Kidney (tissue), 14 donors: ENCODE measurements around the gene GRIA1. TPM values are rescaled to one million over a fixed set of nuclear protein-coding genes. Genes with fewer than 3 reads are reported as not detected.

Experiments
- DNase-seq, 5 donors: peaks; one replicate each; pipeline ENCODE4 v3.0.0-alpha.2; 2013 to 2020
- FAIRE-seq: peaks from 2 replicates; lab custom pipeline; 2012; peaks lifted over from hg19 to GRCh38; lab: Jason Lieb, UNC
- H3K27ac ChIP-seq, 2 donors: one replicate each; pipeline ENCODE4 v1.7.0; 2013; ENCODE audit warnings: low read depth in 2 of 2, low read length in 2 of 2, inconsistent platforms in 1 of 2
- H3K27me3 ChIP-seq: one replicate; pipeline ENCODE4 v1.7.1; 2013; ENCODE audit warnings: low read length, inconsistent platforms; ENCODE audit not compliant: control insufficient read depth, insufficient read depth
- H3K36me3 ChIP-seq, 3 donors: one replicate each; pipeline versions ENCODE4 v1.7.0 to v1.7.1; 2013; ENCODE audit warnings: low read length in 3 of 3, control low read depth in 1 of 3, inconsistent platforms in 1 of 3; ENCODE audit not compliant: insufficient read depth in 3 of 3, control insufficient read depth in 2 of 3
- H3K4me1 ChIP-seq, 3 donors: one replicate each; pipeline versions ENCODE4 v1.7.0 to v1.7.1; 2013; ENCODE audit warnings: low read length in 3 of 3, inconsistent platforms in 1 of 3, low read depth in 1 of 3; ENCODE audit not compliant: control insufficient read depth in 2 of 3, insufficient read depth in 2 of 3
- H3K4me3 ChIP-seq, 3 donors: one replicate each; pipeline versions ENCODE4 v1.7.0 to v1.8.1; 2013; ENCODE audit warnings: low read length in 3 of 3, control low read depth in 1 of 3, inconsistent platforms in 1 of 3
- H3K9ac ChIP-seq, 3 donors: one replicate each; pipeline versions ENCODE4 v1.7.0 to v1.7.1; 2013; ENCODE audit warnings: low read length in 3 of 3, control low read depth in 1 of 3, inconsistent platforms in 1 of 3
- H3K9me3 ChIP-seq, 3 donors: one replicate each; pipeline versions ENCODE4 v1.7.0 to v1.7.1; 2013; ENCODE audit warnings: low read length in 3 of 3, control low read depth in 1 of 3, inconsistent platforms in 1 of 3; ENCODE audit not compliant: control insufficient read depth in 2 of 3, insufficient read depth in 1 of 3
- CTCF ChIP-seq: IDR thresholded peaks from 3 replicates; pipeline ENCODE4 v1.5.1; 2012; ENCODE audit warnings: mild to moderate bottlenecking, moderate library complexity, borderline replicate concordance; ENCODE audit not compliant: insufficient read depth; ENCODE audit errors: extremely low read depth
- intact Hi-C: fragments of 100-400 bp; cut with DNase I; formaldehyde crosslinking; loops from one replicate; pipeline ENCODE4 v1.11.1; 2022
- polyA plus RNA-seq: library from polyadenylated mRNA; stranded (reverse); fragments of 350-450 nt; fragmentation: Illumina TruSeq; extraction: RNeasy Lipid Tissue Mini Kit (QIAGEN cat#74804); gene quantifications from one replicate; pipeline ENCODE4 v1.2.3, GENCODE V29; 2014; ENCODE audit warnings: low read depth, low replicate concordance; ENCODE audit not compliant: insufficient read depth
- total RNA-seq: library from RNA; stranded (reverse); fragmentation: NEBNext Ultra II Directional; extraction: Animal tissue kit (Norgen Biotek cat#: 25700); gene quantifications from one replicate; pipeline ENCODE4 v1.2.1, GENCODE V29; 2021
- donor health status: control.
- donor health status: control.
- donor health status: control.
- donor health status: control.
- donor health status: control.
- donor health status: DM: yes; HTN: yes; CAD: no.
- donor health status: Normal renal cell carcinoma (clear cell type).

GRIA1 gene
- total and polyA plus RNA-seq, 2 donors from 2014 or later = 0.50 TPM; not detected in 1

- no peaks in the 10 kb centered on the region for H3K4me1 ChIP-seq
- no peak for TF ChIP-seq CTCF
- H3K4me3 ChIP-seq = no peak overlapping the region
- DNase-seq (no peak), FAIRE-seq (no peak)
- no peaks in the 10 kb centered on the region for H3K27me3 ChIP-seq
- H3K36me3 ChIP-seq = no peaks in the 10 kb centered on the region
- no peak overlapping the region for H3K27ac ChIP-seq
- no peak overlapping the region for H3K9ac ChIP-seq
- intact Hi-C loops = no loop called here
- no peaks in the 10 kb centered on the region for H3K9me3 ChIP-seq
These were observed 13.7 kb upstream of the GRIA1 start for GRCh38 chr5:153476767-153477166.

GRCh38 chr5:153480401-153480800 lies 10.1 kb upstream of the GRIA1 start:
- Histone ChIP-seq H3K4me3 (no peak overlapping the region), H3K27me3 (no peaks in the 10 kb centered on the region), H3K27ac (no peak overlapping the region), H3K36me3 (no peaks in the 10 kb centered on the region), H3K4me1 (no peaks in the 10 kb centered on the region), H3K9ac (no peak overlapping the region), H3K9me3 (no peaks in the 10 kb centered on the region)
- intact Hi-C loops = no loop called here
- no peak for TF ChIP-seq CTCF
- DNase-seq (no peak), FAIRE-seq (no peak)

- no peak for FAIRE-seq
- no peak for TF ChIP-seq CTCF
- intact Hi-C loops = no loop called here
These were observed 7.0 kb upstream of the GRIA1 start for GRCh38 chr5:153483482-153483881.

GRCh38 chr5:153485641-153486040 lies 4.8 kb upstream of the GRIA1 start:
- no peak for DNase-seq
- Histone ChIP-seq H3K9ac (no peak overlapping the region), H3K9me3 (no peaks in the 10 kb centered on the region), H3K4me3 (no peak overlapping the region), H3K27ac (no peak overlapping the region), H3K4me1 (no peaks in the 10 kb centered on the region), H3K27me3 (no peaks in the 10 kb centered on the region), H3K36me3 (no peaks in the 10 kb centered on the region)
- intact Hi-C loops = no loop called here
- FAIRE-seq = no peak
- TF ChIP-seq CTCF = no peak

More at GRCh38 chr5:153483482-153483881, 7.0 kb upstream of the GRIA1 start:
- Histone ChIP-seq H3K27ac (no peak overlapping the region), H3K4me3 (no peak overlapping the region), H3K36me3 (no peaks in the 10 kb centered on the region), H3K27me3 (no peaks in the 10 kb centered on the region), H3K4me1 (no peaks in the 10 kb centered on the region), H3K9me3 (no peaks in the 10 kb centered on the region), H3K9ac (no peak overlapping the region)
- DNase-seq = no peak
